Smooth muscle cell (in vitro differentiated cells): ENCODE measurements around the gene EPHA2. TPM values are rescaled to one million over a fixed set of nuclear protein-coding genes. Genes with fewer than 3 reads are reported as not detected.

Experiments
- DNase-seq: peaks from one replicate; lab custom pipeline; 2025; ENCODE audit not compliant: unreplicated experiment; lab: John Stamatoyannopoulos, UW
- H2AFZ ChIP-seq: fragments of 200-600 bp; sonication (generic); 2 replicates; pipeline ENCODE4 v1.6.0; 2016; ENCODE audit warnings: antibody characterized with exemption, low read depth, mild to moderate bottlenecking
- H3F3A ChIP-seq: fragments of 200-600 bp; sonication (generic); 2 replicates; pipeline ENCODE4 v1.6.0; 2017; ENCODE audit warnings: antibody characterized with exemption, low read depth
- H3K27ac ChIP-seq: fragments of 200-600 bp; sonication (generic); 2 replicates; pipeline ENCODE4 v1.5.1; 2016; ENCODE audit warnings: low read depth, mild to moderate bottlenecking
- H3K27me3 ChIP-seq: fragments of 200-600 bp; sonication (generic); 2 replicates; pipeline ENCODE4 v1.6.1; 2016; ENCODE audit warnings: low read depth, mild to moderate bottlenecking
- H3K36me3 ChIP-seq: fragments of 200-600 bp; sonication (generic); 2 replicates; pipeline ENCODE4 v1.5.1; 2016; ENCODE audit warnings: low read depth
- H3K4me1 ChIP-seq: fragments of 200-600 bp; sonication (generic); 2 replicates; pipeline ENCODE4 v1.5.1; 2016; ENCODE audit warnings: low read depth
- H3K4me2 ChIP-seq: fragments of 200-600 bp; sonication (generic); 2 replicates; pipeline ENCODE4 v1.6.0; 2016; ENCODE audit warnings: mild to moderate bottlenecking
- H3K4me3 ChIP-seq: fragments of 200-600 bp; sonication (generic); 2 replicates; pipeline ENCODE4 v1.5.1; 2016; ENCODE audit warnings: mild to moderate bottlenecking
- H3K79me2 ChIP-seq: fragments of 200-600 bp; sonication (generic); 2 replicates; pipeline ENCODE4 v1.6.0; 2016; ENCODE audit warnings: low read depth, mild to moderate bottlenecking
- H3K9ac ChIP-seq: fragments of 200-600 bp; sonication (generic); 2 replicates; pipeline ENCODE4 v1.6.0; 2016; ENCODE audit warnings: low read depth
- H3K9me3 ChIP-seq: fragments of 200-600 bp; sonication (generic); replicated peaks from 2 replicates; pipeline ENCODE4 v1.5.1; 2016; ENCODE audit warnings: low read depth
- H4K20me1 ChIP-seq: fragments of 200-600 bp; sonication (generic); 2 replicates; pipeline ENCODE4 v1.6.0; 2016; ENCODE audit warnings: low read depth
- CTCF ChIP-seq: fragments of 200-600 bp; sonication (generic); IDR thresholded peaks from 2 replicates; pipeline ENCODE4 v1.5.1; 2017; ENCODE audit warnings: borderline replicate concordance, mild to moderate bottlenecking, antibody characterized with exemption; ENCODE audit not compliant: insufficient read depth, poor library complexity, severe bottlenecking
- WGBS: methylation state at CpG from one replicate; pipeline ENCODE4 v1.1.7; 2016; ENCODE audit warnings: low lambda C conversion rate; 5-methylcytosine and 5-hydroxymethylcytosine counted together
- polyA plus RNA-seq: library from polyadenylated mRNA; unstranded; fragments of >200 nt; fragmentation: Nextera tagmentation; extraction: Ambion mirVana; gene quantifications from 2 replicates; pipeline ENCODE4 v1.2.1, GENCODE V29; 2016
- total RNA-seq: library from RNA; depleted of rRNA; stranded (reverse); fragments of >200 nt; gene quantifications from 2 replicates; pipeline ENCODE4 v1.2.3, GENCODE V29; 2014

The EPHA2 gene
- total RNA-seq (34.8 and 41.1 TPM in 2 replicates), polyA plus RNA-seq (27.3 and 48.4 TPM in 2 replicates)

DNA sequence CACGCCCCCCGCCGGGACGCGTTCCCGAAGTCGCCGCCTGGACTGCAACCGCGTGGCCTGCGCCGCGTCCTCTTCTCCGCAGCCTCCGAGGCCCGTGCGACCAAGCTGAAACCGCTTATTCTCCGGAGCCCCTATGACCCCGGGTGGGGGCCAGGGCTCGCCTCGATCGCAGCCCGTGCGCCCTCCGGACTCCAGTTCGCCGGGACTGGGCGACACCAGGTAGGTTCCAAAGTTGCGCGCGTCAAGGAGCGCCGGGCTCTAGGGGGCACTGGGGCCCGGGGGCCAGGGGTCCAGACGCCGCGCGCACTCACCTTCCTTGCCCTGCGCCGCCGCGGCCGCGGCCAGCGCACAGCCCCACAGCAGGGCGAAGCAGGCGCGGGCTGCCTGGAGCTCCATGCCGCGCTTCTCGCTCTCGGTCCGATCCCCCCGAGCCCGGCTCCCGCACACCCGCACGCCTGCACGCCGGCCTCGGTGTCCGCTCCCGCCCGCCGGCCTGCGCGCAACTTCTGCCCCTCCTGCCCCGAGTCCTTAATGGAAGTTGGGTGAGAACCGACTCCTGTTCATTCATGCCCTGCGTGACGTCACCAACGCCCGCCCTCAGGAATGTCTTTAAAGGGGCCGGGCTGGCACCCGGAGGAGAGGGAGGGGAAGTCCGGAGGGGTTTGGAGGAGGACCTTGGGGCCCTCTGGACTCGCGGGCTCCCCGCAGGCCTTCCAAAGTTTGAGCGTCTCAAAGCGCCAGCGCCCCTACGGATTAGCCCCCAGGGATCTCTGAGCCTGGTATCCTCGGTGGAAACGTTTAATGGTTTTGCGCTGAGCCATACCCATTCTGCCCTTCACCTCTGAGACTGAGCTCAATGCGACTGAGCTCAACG lies at the start of gene EPHA2:
Gene EPHA2 (minus strand): TSS at position 533 of the 874 bp plus-strand sequence. CDS start 137 bp downstream, at position 396.
- Histone ChIP-seq H3K4me3 (peak within 1 kb of the TSS; percentile 91), H3K4me2 (peak within 1 kb of the TSS; percentile 98), H2AFZ (no peak within 1 kb of the TSS), H3K27me3 (no peaks in the 10 kb centered on the region), H3K27ac (peak within 1 kb of the TSS; percentile 87), H4K20me1 (peaks cover 39% of the 10 kb centered on the region), H3K9me3 (no peaks in the 10 kb centered on the region), H3K36me3 (no peaks in the 10 kb centered on the region), H3F3A (peaks cover 7% of the 10 kb centered on the region), H3K4me1 (peaks cover 47% of the 10 kb centered on the region), H3K79me2 (peaks cover 44% of the 10 kb centered on the region), H3K9ac (peak within 1 kb of the TSS; percentile 93)
- 1% methylated on average over 52 of the region's 89 CpGs for WGBS
- no peak for TF ChIP-seq CTCF
- DNase-seq: peak; percentile 66

DNA sequence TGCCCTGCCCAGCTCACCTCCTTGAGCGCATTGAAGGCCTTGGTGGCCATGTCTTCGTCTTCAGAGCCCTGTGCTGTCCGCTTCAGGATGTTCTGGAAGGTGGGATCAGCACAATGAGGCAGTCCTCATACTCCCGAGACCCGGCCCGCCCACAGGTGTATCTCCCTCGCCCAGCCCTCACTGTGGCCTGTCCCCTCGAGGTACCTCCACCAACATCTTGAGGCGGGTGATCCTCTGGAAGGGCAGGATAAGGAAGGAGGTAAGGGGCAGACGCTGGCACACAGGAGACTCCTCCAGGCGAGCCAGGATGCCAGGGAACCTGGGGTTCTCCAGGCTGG lies 49.4 kb upstream of the EPHA2 start:
- Histone ChIP-seq H3K9ac (no peak overlapping the region), H3F3A (peaks cover 3% of the 10 kb centered on the region), H3K36me3 (no peaks in the 10 kb centered on the region), H4K20me1 (no peaks in the 10 kb centered on the region), H3K79me2 (no peaks in the 10 kb centered on the region), H3K27ac (no peak overlapping the region), H3K4me3 (no peak overlapping the region), H3K4me2 (no peak overlapping the region), H3K9me3 (no peaks in the 10 kb centered on the region), H3K27me3 (no peaks in the 10 kb centered on the region), H3K4me1 (peaks cover 14% of the 10 kb centered on the region), H2AFZ (no peak overlapping the region)
- DNase-seq: no peak
- WGBS: over 99% methylated on average over 11 of the region's 11 CpGs
- no peak for TF ChIP-seq CTCF

DNA sequence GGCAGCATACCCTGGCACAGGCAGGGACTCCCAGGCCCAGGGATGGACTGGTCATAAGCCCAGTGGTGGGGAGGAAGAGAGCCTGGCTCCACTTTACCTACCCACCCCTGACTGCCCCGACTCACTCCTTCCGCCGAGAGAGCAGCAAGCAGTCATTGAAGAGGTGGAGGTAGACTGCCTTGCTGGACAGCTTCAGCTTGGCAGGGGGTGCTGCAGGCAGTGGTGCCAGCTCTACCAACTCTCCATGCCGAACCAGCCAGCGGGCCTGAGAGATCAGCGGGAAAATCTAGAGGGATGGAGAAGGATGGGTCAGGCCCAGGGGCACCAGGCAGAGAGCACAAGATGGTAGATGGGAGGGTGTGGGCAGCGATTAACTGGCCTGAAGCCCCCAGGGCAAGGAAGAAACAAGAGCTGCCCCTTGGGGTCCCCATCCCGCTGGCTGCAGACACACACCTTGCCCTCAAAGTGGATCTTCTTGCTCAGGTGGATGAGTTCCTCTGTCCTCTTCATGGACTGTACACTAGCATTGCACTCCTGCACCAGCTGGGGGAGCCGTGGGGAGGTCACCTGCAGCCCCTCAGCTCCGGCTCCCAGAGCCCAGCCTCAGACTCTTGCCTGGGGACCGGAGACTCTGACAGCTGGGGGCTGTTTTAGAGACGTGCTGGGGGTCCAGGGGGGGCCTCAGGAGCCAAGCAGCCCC lies 48.9 kb upstream of the EPHA2 start:
- Histone ChIP-seq H3K79me2 (no peaks in the 10 kb centered on the region), H3K4me2 (no peak overlapping the region), H3F3A (peaks cover 3% of the 10 kb centered on the region), H3K27me3 (no peaks in the 10 kb centered on the region), H3K9ac (no peak overlapping the region), H3K27ac (no peak overlapping the region), H3K9me3 (no peaks in the 10 kb centered on the region), H2AFZ (no peak overlapping the region), H3K4me1 (peaks cover 9% of the 10 kb centered on the region), H3K36me3 (no peaks in the 10 kb centered on the region), H4K20me1 (no peaks in the 10 kb centered on the region), H3K4me3 (no peak overlapping the region)
- WGBS: 85% methylated on average over 12 of the region's 12 CpGs
- TF ChIP-seq CTCF: peak; percentile 12
- DNase-seq: no peak
